GM23338 (cell line): Measurements from ENCODE around the gene CFAP77. TPM values are rescaled to one million over a fixed set of nuclear protein-coding genes. Genes with fewer than 3 reads are reported as not detected.
A peak's percentile ranks its signal among the peaks of the same experiment; 100 is the strongest.

Experiments used
- ATAC-seq: fragments of 200-7000 bp; cut with Tn5 transposase; 3 replicates; pipeline ENCODE4 v1.9.1; 2020
- DNase-seq: peaks from one replicate; pipeline ENCODE4 v3.0.0-alpha.2; 2015; ENCODE audit warnings: low spot score
- H2AFZ ChIP-seq: fragments of 200-600 bp; sonication (generic); 2 replicates; pipeline ENCODE4 v1.8.0; 2016; ENCODE audit warnings: antibody characterized with exemption, mild to moderate bottlenecking, moderate library complexity
- H3F3A ChIP-seq: fragments of 200-600 bp; sonication (generic); replicated peaks from 2 replicates; pipeline ENCODE4 v1.8.0; 2017; ENCODE audit warnings: antibody characterized with exemption, mixed run types, low read depth
- H3K27ac ChIP-seq: fragments of 200-600 bp; sonication (generic); 2 replicates; pipeline ENCODE4 v1.6.1; 2016; ENCODE audit warnings: low read depth
- H3K27me3 ChIP-seq: fragments of 200-600 bp; sonication (generic); 2 replicates; pipeline ENCODE4 v1.8.0; 2016; ENCODE audit warnings: mild to moderate bottlenecking, mixed run types, moderate library complexity; ENCODE audit not compliant: insufficient read depth
- H3K36me3 ChIP-seq: fragments of 200-600 bp; sonication (generic); 2 replicates; pipeline ENCODE4 v1.8.0; 2016; ENCODE audit warnings: mild to moderate bottlenecking; ENCODE audit not compliant: insufficient read depth
- H3K4me1 ChIP-seq: fragments of 200-600 bp; sonication (generic); 2 replicates; pipeline ENCODE4 v1.8.0; 2016; ENCODE audit warnings: mild to moderate bottlenecking, moderate library complexity; ENCODE audit not compliant: insufficient read depth
- H3K4me2 ChIP-seq: fragments of 200-600 bp; sonication (generic); 2 replicates; pipeline ENCODE4 v1.7.1; 2017; ENCODE audit warnings: mixed run types
- H3K4me3 ChIP-seq: fragments of 200-600 bp; sonication (generic); 2 replicates; pipeline ENCODE4 v1.6.1; 2016; ENCODE audit warnings: mixed run types
- H3K79me2 ChIP-seq: fragments of 200-600 bp; sonication (generic); replicated peaks from 2 replicates; pipeline ENCODE4 v1.8.0; 2017; ENCODE audit warnings: mild to moderate bottlenecking; ENCODE audit not compliant: insufficient read depth
- H3K9me2 ChIP-seq: fragments of 200-600 bp; sonication (generic); 2 replicates; pipeline ENCODE4 v1.8.0; 2017; ENCODE audit not compliant: insufficient read depth
- H4K20me1 ChIP-seq: fragments of 200-600 bp; sonication (generic); replicated peaks from 2 replicates; pipeline ENCODE4 v1.8.0; 2017; ENCODE audit warnings: mild to moderate bottlenecking; ENCODE audit not compliant: insufficient read depth
- H3K27ac Mint-ChIP-seq: 2 replicates; pipeline ENCODE4 v1.8.0; 2020; ENCODE audit warnings: inconsistent platforms, mild to moderate bottlenecking, moderate library complexity, mixed read lengths
- H3K27me3 Mint-ChIP-seq: 3 replicates; pipeline ENCODE4 v1.8.0; 2022; ENCODE audit warnings: low read depth, mild to moderate bottlenecking, moderate library complexity, mixed read lengths, inconsistent platforms; ENCODE audit not compliant: insufficient read depth, poor library complexity
- H3K36me3 Mint-ChIP-seq: 3 replicates; pipeline ENCODE4 v1.8.0; 2021; ENCODE audit warnings: low read depth, mild to moderate bottlenecking, inconsistent platforms, moderate library complexity, mixed read lengths
- H3K4me1 Mint-ChIP-seq: 3 replicates; pipeline ENCODE4 v1.8.0; 2020; ENCODE audit warnings: mild to moderate bottlenecking, inconsistent platforms, mixed read lengths
- H3K4me3 Mint-ChIP-seq: 3 replicates; pipeline ENCODE4 v1.8.0; 2021; ENCODE audit warnings: moderate library complexity, mild to moderate bottlenecking, inconsistent platforms, mixed read lengths
- H3K9me3 Mint-ChIP-seq: 3 replicates; pipeline ENCODE4 v1.8.0; 2020; ENCODE audit warnings: moderate library complexity, mild to moderate bottlenecking, inconsistent platforms, mixed read lengths
- ETS1 ChIP-seq: IDR thresholded peaks from 2 replicates; pipeline ENCODE4 v1.6.1; 2016; ENCODE audit warnings: antibody characterized with exemption
- EZH2 ChIP-seq: fragments of 200-600 bp; sonication (generic); IDR thresholded peaks from one replicate; pipeline ENCODE4 v1.8.0; 2017; ENCODE audit warnings: antibody characterized with exemption, mild to moderate bottlenecking, low read depth; ENCODE audit not compliant: unreplicated experiment
- EZH2phosphoT487 ChIP-seq: fragments of 200-600 bp; sonication (generic); IDR thresholded peaks from one replicate; pipeline ENCODE4 v1.8.1; 2018; ENCODE audit warnings: antibody characterized with exemption; ENCODE audit not compliant: unreplicated experiment
- JUNB ChIP-seq: IDR thresholded peaks from one replicate; pipeline ENCODE4 v1.6.1; 2016; ENCODE audit warnings: antibody characterized with exemption; ENCODE audit not compliant: unreplicated experiment
- NANOG ChIP-seq: IDR thresholded peaks from 2 replicates; pipeline ENCODE4 v1.6.1; 2016; ENCODE audit warnings: antibody characterized with exemption, borderline replicate concordance
- POLR2AphosphoS5 ChIP-seq: IDR thresholded peaks from 2 replicates; pipeline ENCODE4 v1.6.1; 2016; ENCODE audit warnings: antibody characterized with exemption, low read depth
- ZNF331 ChIP-seq: fragments of 250-450 bp; sonication (Bioruptor Pico); IDR thresholded peaks from 2 replicates; pipeline ENCODE4 v1.5.0; 2020; ENCODE audit warnings: low read depth, mild to moderate bottlenecking, moderate library complexity
- ZNF462 ChIP-seq: fragments of 250-450 bp; sonication (Bioruptor Pico); IDR thresholded peaks from 2 replicates; pipeline ENCODE4 v1.5.0; 2020; ENCODE audit warnings: mild to moderate bottlenecking, moderate library complexity
- polyA plus RNA-seq: library from polyadenylated mRNA; unstranded; fragments of >200 nt; fragmentation: Nextera tagmentation; extraction: Ambion mirVana; gene quantifications from 2 replicates; pipeline ENCODE4 v1.2.1, GENCODE V29; 2016
- total RNA-seq: library from RNA; depleted of rRNA; stranded (reverse); fragments of >200 nt; shearing (Covaris generic); gene quantifications from 2 replicates; pipeline ENCODE4 v1.2.3, GENCODE V29; 2014

The CFAP77 gene
- total and polyA plus RNA-seq, 2 experiments from 2014 or later = 0.97 to 1.3 TPM

GRCh38 chr9:132425675-132426062 lies 15.7 kb downstream of the CFAP77 start:
- Histone ChIP-seq H3F3A (no peaks in the 10 kb centered on the region), H2AFZ (peak overlapping the region; percentile 73; the same call in 1 of the 2 replicates), H3K27me3 (no peaks in the 10 kb centered on the region), H3K27ac (no peak overlapping the region), H4K20me1 (no peaks in the 10 kb centered on the region), H3K4me2 (peak overlapping the region; percentile 67), H3K4me1 (peaks cover 27% of the 10 kb centered on the region), H3K79me2 (no peaks in the 10 kb centered on the region), H3K4me3 (no peak overlapping the region), H3K36me3 (no peaks in the 10 kb centered on the region), H3K9me2 (no peaks in the 10 kb centered on the region)
- Mint-ChIP-seq H3K9me3 (no peaks in the 10 kb centered on the region), H3K27ac (no peak overlapping the region), H3K36me3 (no peaks in the 10 kb centered on the region), H3K27me3 (peaks cover 21% of the 10 kb centered on the region), H3K4me1 (peaks cover 38% of the 10 kb centered on the region), H3K4me3 (peak overlapping the region; percentile 59)
- DNase-seq = no peak
- no peak for TF ChIP-seq EZH2
- TF ChIP-seq ETS1 = no peak
- no peak for TF ChIP-seq POLR2AphosphoS5
- TF ChIP-seq JUNB = no peak
- ATAC-seq = no peak

- ATAC-seq (no peak), DNase-seq (no peak)
- Histone ChIP-seq H3K79me2 (no peaks in the 10 kb centered on the region), H3K4me3 (no peak overlapping the region), H3K4me1 (peaks cover 27% of the 10 kb centered on the region), H3K27me3 (no peaks in the 10 kb centered on the region), H3F3A (no peaks in the 10 kb centered on the region), H3K36me3 (no peaks in the 10 kb centered on the region), H3K27ac (no peak overlapping the region), H2AFZ (0 out of 2 replicates have a peak overlapping the region, but pooled peaks have one; percentile 74), H3K4me2 (0 out of 2 replicates have a peak overlapping the region, but pooled peaks have one; percentile 29), H3K9me2 (no peaks in the 10 kb centered on the region), H4K20me1 (no peaks in the 10 kb centered on the region)
- TF ChIP-seq ETS1 = no peak
- no peak for TF ChIP-seq ZNF331
- no peak for TF ChIP-seq NANOG
- H3K27ac Mint-ChIP-seq = no peak overlapping the region
- no peak overlapping the region for H3K4me3 Mint-ChIP-seq
- H3K36me3 Mint-ChIP-seq = no peaks in the 10 kb centered on the region
- H3K9me3 Mint-ChIP-seq = no peaks in the 10 kb centered on the region
- H3K27me3 Mint-ChIP-seq = peaks cover 20% of the 10 kb centered on the region
- H3K4me1 Mint-ChIP-seq = peaks cover 38% of the 10 kb centered on the region
Measured at GRCh38 chr9:132426639-132427414, 16.8 kb downstream of the CFAP77 start.

- ATAC-seq = no peak
- H3K4me1 Mint-ChIP-seq = peaks cover 27% of the 10 kb centered on the region
- H3K36me3 ChIP-seq = no peaks in the 10 kb centered on the region
- no peaks in the 10 kb centered on the region for H3K79me2 ChIP-seq
- H3K27ac ChIP-seq = no peak overlapping the region
- H3F3A ChIP-seq = no peaks in the 10 kb centered on the region
- H3K4me1 ChIP-seq = peaks cover 13% of the 10 kb centered on the region
- H3K4me2 ChIP-seq = no peak overlapping the region
- no peak overlapping the region for H3K4me3 ChIP-seq
- no peaks in the 10 kb centered on the region for H3K36me3 Mint-ChIP-seq
- no peaks in the 10 kb centered on the region for H4K20me1 ChIP-seq
- no peaks in the 10 kb centered on the region for H3K27me3 ChIP-seq
- no peak overlapping the region for H3K4me3 Mint-ChIP-seq
- no peak for DNase-seq
- no peaks in the 10 kb centered on the region for H3K9me3 Mint-ChIP-seq
- 0 out of 2 replicates have a peak overlapping the region, but pooled peaks have one; percentile 8 for H2AFZ ChIP-seq
- peaks cover 9% of the 10 kb centered on the region for H3K27me3 Mint-ChIP-seq
- no peak overlapping the region for H3K27ac Mint-ChIP-seq
- H3K9me2 ChIP-seq = no peaks in the 10 kb centered on the region
- no peak for TF ChIP-seq ZNF462 (CRISPR knock-in tag)
- no peak for TF ChIP-seq EZH2phosphoT487
- TF ChIP-seq NANOG = no peak
Measured at GRCh38 chr9:132430998-132431397, 21.0 kb downstream of the CFAP77 start.
